ENCODE data around the gene SRGAP3. TPM values are rescaled to one million over a fixed set of nuclear protein-coding genes. Genes with fewer than 3 reads are reported as not detected.

Gene SRGAP3
- total and polyA plus RNA-seq, 2 experiments from 2014 or later: 7.4 to 8.3 TPM

DNA sequence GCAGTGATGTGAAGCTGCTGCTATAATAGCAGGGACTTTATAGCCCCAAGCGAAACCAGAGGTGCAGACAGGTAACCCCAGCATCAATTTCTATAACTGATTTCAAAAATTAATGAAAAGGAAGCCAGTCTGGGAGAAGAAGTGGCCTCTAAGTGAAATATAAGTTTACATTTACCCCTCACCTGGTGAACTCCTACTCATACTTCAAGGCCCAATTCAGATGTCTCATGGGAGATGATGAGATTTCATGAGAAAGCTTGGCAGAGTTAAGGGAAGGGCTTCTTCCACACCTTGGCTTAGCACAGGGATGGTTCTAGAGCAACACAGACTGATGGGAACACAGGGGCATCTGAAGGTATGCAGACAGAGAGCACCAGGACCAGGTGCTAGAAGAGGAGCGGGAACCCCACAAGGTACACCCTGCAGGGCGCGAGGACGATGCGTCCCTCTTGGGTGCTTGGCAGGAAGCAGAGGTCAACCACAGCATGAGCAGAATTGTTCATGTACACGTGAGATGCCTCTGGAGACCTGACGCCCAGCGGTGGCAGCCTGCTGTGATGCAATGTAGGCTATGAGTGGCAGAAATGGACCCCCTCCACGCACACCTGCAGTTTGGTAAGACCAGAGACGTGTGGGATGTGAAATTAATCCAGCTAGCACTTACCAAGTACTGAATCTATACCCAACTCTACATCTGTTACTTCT is 102.9 kb downstream of the SRGAP3 start:
- DNase-seq (ENCODE audit: low spot score): no peak
- TF ChIP-seq EZH2 (IDR thresholded peaks at IDR 0.05; ENCODE audit: borderline replicate concordance): no peak
- H3K4me1 ChIP-seq (ENCODE audit: insufficient read depth): no peaks in the 10 kb centered on the region
- H3K9me3 ChIP-seq (ENCODE audit: low read depth): peaks cover 9% of the 10 kb centered on the region
- H3K79me2 ChIP-seq: no peaks in the 10 kb centered on the region
- H2AFZ ChIP-seq: no peak overlapping the region
- no peaks in the 10 kb centered on the region for H3K36me3 ChIP-seq (replicated peaks; ENCODE audit: insufficient read depth, low read depth)
- no peaks in the 10 kb centered on the region for H3K27me3 ChIP-seq
- no peak overlapping the region for H3K4me2 ChIP-seq
- no peaks in the 10 kb centered on the region for H4K20me1 ChIP-seq (ENCODE audit: insufficient read depth, poor library complexity, severe bottlenecking)
- H3K27ac ChIP-seq: no peak overlapping the region
- no peaks in the 10 kb centered on the region for H3K9me2 ChIP-seq (replicated peaks; ENCODE audit: insufficient read depth)
- WGBS (ENCODE audit: low lambda C conversion rate, missing lambda C conversion rate): 96% methylated on average over 11 of the region's 11 CpGs
- no peak overlapping the region for H3K4me3 ChIP-seq

DNA sequence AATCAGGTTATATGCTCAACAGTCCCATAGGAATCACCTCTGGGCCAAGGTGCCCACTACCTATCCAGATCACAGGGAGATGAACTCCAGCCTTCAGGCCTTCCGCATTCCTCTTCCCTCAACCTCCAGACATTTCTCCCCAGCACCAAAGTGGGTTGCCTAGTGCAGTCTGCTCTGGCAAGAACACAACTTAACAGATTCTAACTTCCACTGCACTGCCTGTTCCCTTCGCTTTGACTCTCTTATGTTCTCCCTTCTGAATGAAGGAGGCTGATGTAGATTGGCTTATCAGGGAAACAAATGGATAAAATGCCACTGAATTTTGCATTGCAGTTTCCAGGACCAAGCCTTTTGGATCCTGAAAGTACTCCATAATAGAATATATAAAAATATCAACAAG is 106.3 kb downstream of the SRGAP3 start:
- WGBS (ENCODE audit: low lambda C conversion rate, missing lambda C conversion rate): 99% methylated on average over 2 of the region's 2 CpGs

DNA sequence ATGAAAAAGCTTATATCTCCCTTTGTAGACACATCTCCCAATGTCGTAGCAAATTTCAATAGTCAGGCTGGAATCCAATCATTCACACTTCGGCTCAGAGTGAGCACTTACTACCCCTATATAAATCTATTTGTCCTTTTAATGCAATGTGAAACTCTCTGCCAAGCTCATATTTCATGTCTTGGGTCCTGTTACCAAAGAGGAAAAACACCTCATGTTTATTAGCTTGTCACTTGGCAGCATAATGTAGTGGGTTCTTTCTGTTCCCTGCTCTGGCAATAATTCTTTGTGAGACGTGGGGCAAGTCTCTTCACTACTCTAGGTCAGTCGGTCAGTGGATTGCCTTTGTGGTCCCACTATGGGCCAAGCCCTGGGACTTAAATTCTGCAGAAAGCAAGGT is 107.1 kb downstream of the SRGAP3 start:
- H3K9me2 ChIP-seq (replicated peaks; ENCODE audit: insufficient read depth): no peaks in the 10 kb centered on the region
- no peak overlapping the region for H3K4me3 ChIP-seq
- no peaks in the 10 kb centered on the region for H3K27me3 ChIP-seq
- no peaks in the 10 kb centered on the region for H3K4me1 ChIP-seq (ENCODE audit: insufficient read depth)
- no peak overlapping the region for H3K4me2 ChIP-seq
- no peaks in the 10 kb centered on the region for H4K20me1 ChIP-seq (ENCODE audit: insufficient read depth, poor library complexity, severe bottlenecking)
- 49% methylated on average over 4 of the region's 4 CpGs for WGBS (ENCODE audit: low lambda C conversion rate, missing lambda C conversion rate)
- no peaks in the 10 kb centered on the region for H3K9me3 ChIP-seq (ENCODE audit: low read depth)
- TF ChIP-seq, protein P1, sequence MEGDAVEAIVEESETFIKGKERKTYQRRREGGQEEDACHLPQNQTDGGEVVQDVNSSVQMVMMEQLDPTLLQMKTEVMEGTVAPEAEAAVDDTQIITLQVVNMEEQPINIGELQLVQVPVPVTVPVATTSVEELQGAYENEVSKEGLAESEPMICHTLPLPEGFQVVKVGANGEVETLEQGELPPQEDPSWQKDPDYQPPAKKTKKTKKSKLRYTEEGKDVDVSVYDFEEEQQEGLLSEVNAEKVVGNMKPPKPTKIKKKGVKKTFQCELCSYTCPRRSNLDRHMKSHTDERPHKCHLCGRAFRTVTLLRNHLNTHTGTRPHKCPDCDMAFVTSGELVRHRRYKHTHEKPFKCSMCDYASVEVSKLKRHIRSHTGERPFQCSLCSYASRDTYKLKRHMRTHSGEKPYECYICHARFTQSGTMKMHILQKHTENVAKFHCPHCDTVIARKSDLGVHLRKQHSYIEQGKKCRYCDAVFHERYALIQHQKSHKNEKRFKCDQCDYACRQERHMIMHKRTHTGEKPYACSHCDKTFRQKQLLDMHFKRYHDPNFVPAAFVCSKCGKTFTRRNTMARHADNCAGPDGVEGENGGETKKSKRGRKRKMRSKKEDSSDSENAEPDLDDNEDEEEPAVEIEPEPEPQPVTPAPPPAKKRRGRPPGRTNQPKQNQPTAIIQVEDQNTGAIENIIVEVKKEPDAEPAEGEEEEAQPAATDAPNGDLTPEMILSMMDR (IDR thresholded peaks at IDR 0.05; ENCODE audit: poor library complexity): no peak
- TF ChIP-seq EZH2 (IDR thresholded peaks at IDR 0.05; ENCODE audit: borderline replicate concordance) (no peak), EZH2phosphoT487 (IDR thresholded peaks at IDR 0.05; ENCODE audit: low read depth, severe bottlenecking, unreplicated experiment) (no peak)
- no peaks in the 10 kb centered on the region for H3K79me2 ChIP-seq
- no peak overlapping the region for H2AFZ ChIP-seq
- DNase-seq (ENCODE audit: low spot score): no peak
- H3K36me3 ChIP-seq (replicated peaks; ENCODE audit: insufficient read depth, low read depth): no peaks in the 10 kb centered on the region
- peak overlapping the region; percentile 29 for H3K27ac ChIP-seq

More for the DNA sequence above, 106.3 kb downstream of the SRGAP3 start:
- Histone ChIP-seq H3K9me3 (ENCODE audit: low read depth) (no peaks in the 10 kb centered on the region), H3K27me3 (no peaks in the 10 kb centered on the region), H3K79me2 (no peaks in the 10 kb centered on the region), H4K20me1 (ENCODE audit: insufficient read depth, poor library complexity, severe bottlenecking) (no peaks in the 10 kb centered on the region), H3K36me3 (replicated peaks; ENCODE audit: insufficient read depth, low read depth) (no peaks in the 10 kb centered on the region), H2AFZ (no peak overlapping the region), H3K27ac (no peak overlapping the region), H3K4me3 (no peak overlapping the region), H3K4me2 (no peak overlapping the region), H3K9me2 (replicated peaks; ENCODE audit: insufficient read depth) (no peaks in the 10 kb centered on the region), H3K4me1 (ENCODE audit: insufficient read depth) (no peaks in the 10 kb centered on the region)
- no peak for DNase-seq (ENCODE audit: low spot score)
- TF ChIP-seq EZH2phosphoT487 (IDR thresholded peaks at IDR 0.05; ENCODE audit: low read depth, severe bottlenecking, unreplicated experiment) (no peak), EZH2 (IDR thresholded peaks at IDR 0.05; ENCODE audit: borderline replicate concordance) (no peak)
- TF ChIP-seq, protein P1 (IDR thresholded peaks at IDR 0.05; ENCODE audit: poor library complexity): no peak

DNA sequence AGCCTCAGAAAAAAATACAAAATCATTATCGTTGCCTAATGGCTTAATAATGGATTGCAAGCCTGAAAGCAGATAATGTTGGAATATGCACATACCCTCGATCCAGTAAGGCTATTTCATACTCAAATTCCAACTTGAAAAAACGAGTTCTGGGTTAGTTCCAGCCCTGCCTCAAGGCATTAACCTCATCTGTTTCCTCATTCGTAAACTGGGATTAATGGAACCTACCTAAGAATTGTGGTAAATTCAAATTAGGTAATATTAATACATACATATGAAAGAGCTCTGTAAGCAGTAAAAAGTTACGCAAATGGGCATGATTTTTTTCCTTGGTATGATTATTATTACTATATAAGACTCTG is 107.5 kb downstream of the SRGAP3 start:
- Histone ChIP-seq H3K79me2 (no peaks in the 10 kb centered on the region), H3K9me3 (ENCODE audit: low read depth) (no peaks in the 10 kb centered on the region), H3K27ac (peak overlapping the region; percentile 19), H3K36me3 (replicated peaks; ENCODE audit: insufficient read depth, low read depth) (no peaks in the 10 kb centered on the region), H3K27me3 (no peaks in the 10 kb centered on the region), H3K4me1 (ENCODE audit: insufficient read depth) (no peaks in the 10 kb centered on the region), H2AFZ (no peak overlapping the region), H3K9me2 (replicated peaks; ENCODE audit: insufficient read depth) (no peaks in the 10 kb centered on the region), H3K4me2 (no peak overlapping the region), H3K4me3 (no peak overlapping the region), H4K20me1 (ENCODE audit: insufficient read depth, poor library complexity, severe bottlenecking) (no peaks in the 10 kb centered on the region)
- TF ChIP-seq EZH2 (IDR thresholded peaks at IDR 0.05; ENCODE audit: borderline replicate concordance) (no peak), EZH2phosphoT487 (IDR thresholded peaks at IDR 0.05; ENCODE audit: low read depth, severe bottlenecking, unreplicated experiment) (no peak)
- TF ChIP-seq, protein P1 (IDR thresholded peaks at IDR 0.05; ENCODE audit: poor library complexity): no peak
- 57% methylated on average over 5 of the region's 5 CpGs for WGBS (ENCODE audit: low lambda C conversion rate, missing lambda C conversion rate)
- no peak for DNase-seq (ENCODE audit: low spot score)

Data from hepatocyte (in vitro differentiated cells).